K562 (cell line): Measurements from ENCODE around the gene APOM. TPM values are rescaled to one million over a fixed set of nuclear protein-coding genes. Genes with fewer than 3 reads are reported as not detected.
A peak's percentile ranks its signal among the peaks of the same experiment; 100 is the strongest.

Source experiments
- ATAC-seq: fragments of 200-7000 bp; cut with Tn5 transposase; 3 replicates; pipeline ENCODE4 v1.9.1; 2020; ENCODE audit warnings: moderate library complexity
- BruUV-seq: library from RNA; stranded (reverse); fragments of 400-500 nt; replicated peaks from 2 replicates; lab custom pipeline; 2021; lab: Mats Ljungman, UMichigan
- CTCF ChIA-PET: fragments of 300-600 bp; formaldehyde crosslinking; extraction: SDS; loops from one replicate; lab custom pipeline; 2021; ENCODE audit warnings: low intra/inter-chr PET ratio; lab: Yijun Ruan, JAX
- POLR2A ChIA-PET: fragments of 300-600, 350-650 bp; sonication (Branson Sonifier 250); formaldehyde crosslinking; extraction: SDS; loops from one replicate; lab custom pipeline; 2021; ENCODE audit warnings: antibody characterized with exemption, inconsistent platforms; lab: Yijun Ruan, JAX
- DNase-seq, 4 experiments: peaks; one replicate each; pipeline versions ENCODE4 v3.0.0 to v3.0.0-alpha.2; 2011 to 2018; ENCODE audit warnings: low spot score in 3 of 4, mixed read lengths in 3 of 4; ENCODE audit errors: extremely low read depth in 1 of 4
- FAIRE-seq: peaks from 2 replicates; lab custom pipeline; 2011; peaks lifted over from hg19 to GRCh38; lab: Jason Lieb, UNC
- H2AFZ ChIP-seq: 2 replicates; pipeline ENCODE4 v1.6.0; 2011; ENCODE audit warnings: low read depth, low read length, control low read depth, inconsistent platforms
- H3K27ac ChIP-seq: fragments of 200-600 bp; 3 replicates; pipeline ENCODE4 v1.8.0; 2011; ENCODE audit warnings: low read depth, mild to moderate bottlenecking, control low read depth, inconsistent platforms, low read length, moderate library complexity, mixed read lengths; ENCODE audit errors: extremely low read depth
- H3K27me3 ChIP-seq, 2 experiments: fragments of 300-600 bp in 1 of 2; 2 replicates in 1 of 2; 3 replicates in 1 of 2; pipeline versions ENCODE4 v1.6.0 to v1.8.0; 2011; ENCODE audit warnings: inconsistent platforms in 2 of 2, low read length in 2 of 2, mild to moderate bottlenecking in 1 of 2, mixed read lengths in 1 of 2, moderate library complexity in 1 of 2; ENCODE audit not compliant: control insufficient read depth in 2 of 2, insufficient read depth in 2 of 2
- H3K36me3 ChIP-seq: fragments of 300-600 bp; 3 replicates; pipeline ENCODE4 v1.8.0; 2011; ENCODE audit warnings: mild to moderate bottlenecking, low read length, inconsistent platforms; ENCODE audit not compliant: control insufficient read depth, insufficient read depth
- H3K4me1 ChIP-seq, 2 experiments: fragments of 200-600 bp in 1 of 2; replicated peaks in 1 of 2; 2 replicates in 1 of 2; 3 replicates in 1 of 2; pipeline versions ENCODE4 v1.5.1 to v1.8.0; 2011; ENCODE audit warnings: inconsistent platforms in 2 of 2, low read length in 2 of 2, mild to moderate bottlenecking in 1 of 2, mixed read lengths in 1 of 2, moderate library complexity in 1 of 2; ENCODE audit not compliant: control insufficient read depth in 2 of 2, insufficient read depth in 2 of 2
- H3K4me2 ChIP-seq: 2 replicates; pipeline ENCODE4 v1.6.1; 2011; ENCODE audit warnings: low read length, control low read depth, inconsistent platforms, mixed read lengths; ENCODE audit not compliant: insufficient read depth
- H3K4me3 ChIP-seq: fragments of 200-600 bp; sonication (generic), shearing (Covaris generic); 2 replicates; pipeline ENCODE4 v1.5.1; 2016; ENCODE audit warnings: control low read depth, inconsistent platforms
- H3K79me2 ChIP-seq: fragments of 200-600 bp; 3 replicates; pipeline ENCODE4 v1.8.0; 2011; ENCODE audit warnings: low read length, inconsistent platforms; ENCODE audit not compliant: control insufficient read depth, insufficient read depth
- H3K9ac ChIP-seq, 2 experiments: 2 replicates each; pipeline versions ENCODE4 v1.6.0 to v1.6.1; 2011; ENCODE audit warnings: low read depth in 2 of 2, low read length in 2 of 2, control low read depth in 1 of 2, inconsistent platforms in 1 of 2, mild to moderate bottlenecking in 1 of 2, mixed read lengths in 1 of 2; ENCODE audit not compliant: insufficient read depth in 1 of 2
- H3K9me1 ChIP-seq: one replicate; pipeline ENCODE4 v1.6.0; 2011; ENCODE audit warnings: inconsistent platforms, mild to moderate bottlenecking, low read length, moderate library complexity; ENCODE audit not compliant: control insufficient read depth, insufficient read depth
- H3K9me3 ChIP-seq: replicated peaks from 2 replicates; pipeline ENCODE4 v1.5.1; 2011; ENCODE audit warnings: low read depth, low read length, inconsistent platforms; ENCODE audit not compliant: control insufficient read depth, insufficient read depth
- H4K20me1 ChIP-seq: replicated peaks from 2 replicates; pipeline ENCODE4 v1.6.1; 2011; ENCODE audit warnings: low read length, inconsistent platforms, mixed read lengths; ENCODE audit not compliant: control insufficient read depth, insufficient read depth
- ATF6 ChIP-seq: sonication (generic); formaldehyde crosslinking; IDR thresholded peaks from 2 replicates; pipeline ENCODE4 v1.4.0; 2020; ENCODE audit warnings: mild to moderate bottlenecking, missing genetic modification reagents
- FOXM1 ChIP-seq, 2 experiments: fragments of 450-650 bp in 1 of 2; sonication (generic) in 1 of 2; formaldehyde crosslinking in 1 of 2; IDR thresholded peaks; 2 replicates each; pipeline versions ENCODE4 v1.6.1 to v1.9.0; 2017 to 2022; ENCODE audit warnings: low read depth in 2 of 2, mild to moderate bottlenecking in 2 of 2, missing genetic modification reagents in 1 of 2, moderate library complexity in 1 of 2
- IRF2 ChIP-seq: sonication (generic); formaldehyde crosslinking; IDR thresholded peaks from 2 replicates; pipeline ENCODE4 v1.8.1; 2022; ENCODE audit warnings: mild to moderate bottlenecking, missing genetic modification reagents
- RBFOX2 ChIP-seq: fragments of 200-400 bp; formaldehyde crosslinking; IDR thresholded peaks from 2 replicates; pipeline ENCODE4 v1.6.1; 2017; ENCODE audit warnings: low read depth, mild to moderate bottlenecking, low read length, moderate library complexity
- REST ChIP-seq, 2 experiments: fragments of 450-650 bp; formaldehyde crosslinking in 1 of 2; IDR thresholded peaks; 2 replicates each; pipeline versions ENCODE4 v1.4.0 to v1.6.1; 2014 to 2020; ENCODE audit warnings: mild to moderate bottlenecking in 2 of 2, borderline replicate concordance in 1 of 2, low read depth in 1 of 2
- RUNX1 ChIP-seq: sonication (generic); IDR thresholded peaks from 2 replicates; pipeline ENCODE4 v1.6.1; 2016; ENCODE audit warnings: antibody characterized with exemption, low read depth
- STAG1 ChIP-seq: sonication (generic); formaldehyde crosslinking; IDR thresholded peaks from 2 replicates; pipeline ENCODE4 v1.5.0; 2020; ENCODE audit warnings: missing genetic modification reagents, borderline replicate concordance
- YY1 ChIP-seq, 3 experiments: IDR thresholded peaks; 2 replicates each; pipeline ENCODE4 v1.6.1; 2011; ENCODE audit warnings: low read length in 2 of 3, mild to moderate bottlenecking in 2 of 3, moderate library complexity in 2 of 3, borderline replicate concordance in 1 of 3, control low read depth in 1 of 3, low read depth in 1 of 3; ENCODE audit not compliant: insufficient read depth in 3 of 3, insufficient replicate concordance in 2 of 3, control insufficient read depth in 1 of 3, insufficient read length in 1 of 3; ENCODE audit errors: extremely low read depth in 1 of 3
- ZSCAN29 ChIP-seq: fragments of 450-650 bp; IDR thresholded peaks from 2 replicates; pipeline ENCODE4 v1.6.1; 2017
- WGBS: fragments of 100-300 bp; shearing (Covaris generic); methylation state at CpG from one replicate; pipeline ENCODE4 v1.1.6; 2016; ENCODE audit warnings: low coverage, mixed read lengths; ENCODE audit not compliant: insufficient coverage; ENCODE audit errors: missing lambda C conversion rate; 5-methylcytosine and 5-hydroxymethylcytosine counted together
- in situ Hi-C: fragments of 300-500 bp; cut with MboI; formaldehyde crosslinking; loops from 4 replicates; pipeline ENCODE4 v1.15.0; 2018; ENCODE audit warnings: inconsistent platforms, mixed read lengths
- intact Hi-C: fragments of 100-400 bp; cut with micrococcal nuclease; formaldehyde crosslinking; loops from 2 replicates; pipeline ENCODE4 v1.14.2; 2022
- polyA plus RNA-seq, 8 experiments: library from polyadenylated mRNA; depleted of rRNA in 4 of 8; stranded (reverse) in 5 of 8; unstranded in 3 of 8; fragments of >200 nt; fragmentation: Nextera tagmentation in 2 of 8; fragmentation: Illumina TruSeq in 1 of 8; extraction: Ambion mirVana in 2 of 8; extraction: Trizol in 1 of 8; gene quantifications; 2 replicates each; pipeline versions ENCODE4 v1.2.1 to v1.2.3, GENCODE V29; 2011 to 2014; ENCODE audit warnings: inconsistent platforms in 1 of 8, missing spikeins in 1 of 8
- total RNA-seq, 7 experiments: library from RNA; depleted of rRNA in 6 of 7; stranded (reverse); fragments of >200 nt in 6 of 7; fragmentation: Illumina TruSeq in 2 of 7; extraction: Trizol in 2 of 7; gene quantifications; 2 replicates each; pipeline versions ENCODE4 v1.2.1 to v1.2.3, GENCODE V29; 2011 to 2021; ENCODE audit warnings: low replicate concordance in 1 of 7

The APOM gene
- total and polyA plus RNA-seq, 9 of the 15 experiments (the other 6 are each of a cell fraction or from before 2014, with no cell fraction given) = 5.7 to 24.3 (median 10.4) TPM

GRCh38 chr6:31687321-31687720, 31.6 kb downstream of the APOM start:
- no peaks in the 10 kb centered on the region for H3K27me3 ChIP-seq
- intact Hi-C loops (no loop called here), in situ Hi-C loops (loop anchor here (5.0 kb wide), 1 partner anchor 80 kb away; no protein-coding TSS in a partner anchor)
- TSS peak; percentile 36 for BruUV-seq
- ATAC-seq (0 out of 3 replicates have a peak, but pooled peaks have one; percentile 2), FAIRE-seq (no peak), DNase-seq (no peak)
- H3K9me3 ChIP-seq = no peaks in the 10 kb centered on the region
- H2AFZ ChIP-seq = no peak overlapping the region
- ChIA-PET POLR2A (interaction anchor here (0.5 to 5.1 kb wide), 13 partner anchors 8 to 151 kb away, joined by 3 to 30 read pairs (median 5); partner anchors contain the start of genes ABHD16A, APOM, CSNK2B and DDAH2), CTCF (no interaction called here)
- no peaks in the 10 kb centered on the region for H3K9me1 ChIP-seq
- peaks cover 62 to 69% of the 10 kb centered on the region in 2 experiments for H3K4me1 ChIP-seq
- H3K9ac ChIP-seq = peak overlapping the region in 1 of 2 experiments; percentile 78; a peak in 2 of 4 replicates
- 67% methylated on average over 8 of the region's 8 CpGs for WGBS
- no peaks in the 10 kb centered on the region; the same call in 2 of the 3 replicates for H3K79me2 ChIP-seq
- H3K27ac ChIP-seq = no peak overlapping the region
- H3K36me3 ChIP-seq = peaks cover 69% of the 10 kb centered on the region
- no peak overlapping the region for H3K4me3 ChIP-seq
- no peaks in the 10 kb centered on the region for H4K20me1 ChIP-seq
- 0 out of 2 replicates have a peak overlapping the region, but pooled peaks have one; percentile 33 for H3K4me2 ChIP-seq
- TF ChIP-seq ZSCAN29 (no peak), STAG1 (0 out of 2 replicates have a peak, but pooled peaks have one; percentile 12), ATF6 (CRISPR knock-in tag) (no peak), RBFOX2 (peak; percentile 34; the same call in 1 of the 2 replicates), IRF2 (CRISPR knock-in tag) (0 out of 2 replicates have a peak, but pooled peaks have one; percentile 13), FOXM1 (IDR thresholded peaks at IDR 0.05; ENCODE audit: low read depth) (no peak), FOXM1 (CRISPR knock-in tag; IDR thresholded peaks at IDR 0.05; ENCODE audit: low read depth) (no peak), REST (IDR thresholded peaks at IDR 0.05; ENCODE audit: borderline replicate concordance) (no peak), REST (CRISPR knock-in tag; IDR thresholded peaks at IDR 0.05; ENCODE audit: low read depth) (0 out of 2 replicates have a peak, but pooled peaks have one; percentile 30), RUNX1 (peak; percentile 27), YY1 (IDR thresholded peaks at IDR 0.05; ENCODE audit: borderline replicate concordance in 1 of 3, control insufficient read depth in 1 of 3, extremely low read depth in 1 of 3, insufficient read depth in 3 of 3, insufficient read length in 1 of 3, insufficient replicate concordance in 2 of 3, low read depth in 1 of 3, low read length in 2 of 3) (peak in 1 of 3 experiments; percentile 25)
